SW480 (cell line): Measurements from ENCODE around the gene PLXNA4.

Experiments used
- DNase-seq: peaks from one replicate; pipeline ENCODE4 v3.0.0-alpha.2; 2016; ENCODE audit warnings: low spot score

The PLXNA4 gene

DNA sequence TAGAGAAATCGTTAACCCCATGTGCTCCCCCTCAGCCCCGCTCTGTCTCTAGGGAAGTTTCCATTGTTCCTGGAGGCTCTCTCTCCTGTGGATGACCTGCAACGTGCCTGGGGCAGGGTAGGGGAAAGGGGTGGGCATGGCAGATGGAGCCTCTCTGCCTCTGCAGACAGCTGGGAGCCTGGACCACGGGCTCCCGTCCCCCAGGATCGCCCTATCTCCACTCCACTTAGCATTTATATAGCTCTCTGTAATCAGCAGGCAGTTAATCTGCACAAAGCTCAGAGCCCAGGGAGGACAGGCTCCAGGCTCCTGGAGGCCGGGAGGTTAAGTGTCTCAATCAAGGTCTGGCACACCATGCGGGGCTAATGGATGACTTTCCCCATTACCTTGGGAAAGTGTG lies 369.7 kb downstream of the PLXNA4 start:
- no peak for DNase-seq

DNA sequence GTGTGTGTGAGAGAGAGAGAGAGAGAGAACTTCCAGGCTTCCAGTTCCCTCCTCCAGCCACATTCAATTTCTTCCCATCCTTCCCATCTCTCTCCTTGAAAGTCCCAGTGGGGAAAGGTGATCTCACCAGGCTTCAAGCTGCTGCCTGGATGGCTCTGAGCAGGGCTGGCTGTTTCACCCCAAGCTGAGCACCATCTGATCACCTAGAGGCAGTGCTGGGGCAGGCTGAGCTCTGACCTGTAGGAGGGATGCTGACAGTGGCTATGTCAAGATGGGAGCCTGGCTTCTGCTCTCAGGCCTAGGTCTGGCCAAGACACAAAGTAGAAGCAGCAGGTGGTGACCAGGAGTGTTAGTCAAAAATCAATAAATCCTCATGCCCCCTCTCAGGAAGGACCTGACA lies 370.8 kb downstream of the PLXNA4 start:
- DNase-seq: no peak

- no peak for DNase-seq
Measured at GRCh38 chr7:132203021-132203420, 373.2 kb downstream of the PLXNA4 start.

- no peak for DNase-seq
Measured at GRCh38 chr7:132202541-132202940, 373.7 kb downstream of the PLXNA4 start.

GRCh38 chr7:132200141-132200540 lies 376.1 kb downstream of the PLXNA4 start:
- DNase-seq: no peak

DNA sequence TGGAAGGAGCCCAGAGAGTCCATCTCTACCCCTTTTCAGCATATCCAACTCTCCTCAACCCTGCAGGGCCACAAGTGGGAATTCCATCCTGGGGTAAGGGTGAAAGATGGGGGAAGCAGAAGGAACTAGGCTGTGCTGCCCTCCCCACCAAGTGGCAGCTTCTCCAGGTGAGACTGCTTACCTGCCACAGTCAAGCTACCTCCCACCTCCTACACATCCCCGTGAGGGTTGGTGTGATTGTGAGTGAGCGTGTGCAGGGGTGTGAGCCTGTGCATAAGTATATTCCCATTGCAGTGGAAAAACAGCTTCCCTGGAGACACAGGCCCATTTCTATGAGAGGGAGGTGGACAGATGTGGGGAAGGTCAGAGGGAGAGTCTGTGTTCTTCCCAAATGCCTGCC lies 376.6 kb downstream of the PLXNA4 start:
- no peak for DNase-seq

DNA sequence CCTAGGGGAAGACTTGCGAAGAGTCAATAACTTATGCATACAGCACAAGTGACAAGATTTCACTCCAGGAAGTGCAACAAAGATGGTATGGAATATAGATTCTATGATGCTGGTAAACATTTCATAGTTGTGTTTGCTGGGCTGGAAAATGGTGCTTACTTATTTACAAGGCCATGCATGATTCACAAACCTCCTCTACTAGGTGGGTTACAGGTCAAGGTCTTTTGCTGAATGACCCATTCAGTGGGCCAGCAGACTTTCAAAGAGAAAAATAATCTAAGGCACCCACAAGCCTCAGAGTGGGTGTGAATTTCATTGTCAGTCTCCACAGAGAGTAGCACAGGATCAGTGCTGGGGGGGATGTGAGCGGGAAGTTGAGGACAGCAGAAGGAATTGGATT lies 378.5 kb downstream of the PLXNA4 start:
- no peak for DNase-seq

GRCh38 chr7:132193898-132194297 lies 382.4 kb downstream of the PLXNA4 start:
- DNase-seq: no peak

GRCh38 chr7:132192809-132193208 lies 383.5 kb downstream of the PLXNA4 start:
- DNase-seq: no peak

GRCh38 chr7:132191418-132191817 lies 384.9 kb downstream of the PLXNA4 start:
- no peak for DNase-seq

DNA sequence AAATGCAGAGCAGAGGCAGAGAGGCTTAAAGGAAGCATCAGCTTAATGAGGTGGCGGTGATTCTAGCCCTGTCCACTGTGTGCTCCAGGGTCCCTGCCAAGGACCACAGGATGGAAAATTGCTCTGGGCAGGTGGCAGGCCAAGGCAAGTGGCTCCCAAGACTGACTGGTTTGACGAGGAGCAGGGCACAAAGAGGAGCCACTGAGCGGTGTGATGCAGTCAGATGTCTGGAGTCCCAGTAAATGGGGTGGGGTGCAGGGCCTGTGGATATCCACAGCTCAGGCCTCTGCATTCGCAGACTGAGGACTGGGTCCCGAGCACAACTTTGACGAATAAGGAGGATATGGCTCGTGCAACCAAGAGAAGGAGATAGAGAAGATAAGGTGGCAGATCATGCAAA lies 385.6 kb downstream of the PLXNA4 start:
- DNase-seq: no peak

DNA sequence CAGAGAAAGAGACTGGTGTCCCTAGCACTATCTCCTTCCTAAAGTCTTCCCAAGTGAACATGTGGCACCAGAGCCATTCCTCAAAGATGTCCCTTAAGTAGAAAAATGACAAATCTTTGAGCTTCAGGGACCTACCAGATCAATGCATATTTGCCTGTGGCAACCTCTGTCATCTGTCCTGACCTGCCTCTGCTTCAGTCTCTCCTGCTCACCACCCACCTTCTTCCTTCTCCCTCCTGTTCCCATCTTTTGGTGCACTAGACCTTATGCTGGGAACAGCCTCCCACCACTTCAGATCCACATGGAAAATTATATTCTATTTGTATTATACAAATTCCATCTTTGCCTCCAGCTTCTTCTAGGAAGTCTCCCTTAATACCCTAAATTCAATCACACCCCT lies 386.4 kb downstream of the PLXNA4 start:
- DNase-seq: no peak

DNA sequence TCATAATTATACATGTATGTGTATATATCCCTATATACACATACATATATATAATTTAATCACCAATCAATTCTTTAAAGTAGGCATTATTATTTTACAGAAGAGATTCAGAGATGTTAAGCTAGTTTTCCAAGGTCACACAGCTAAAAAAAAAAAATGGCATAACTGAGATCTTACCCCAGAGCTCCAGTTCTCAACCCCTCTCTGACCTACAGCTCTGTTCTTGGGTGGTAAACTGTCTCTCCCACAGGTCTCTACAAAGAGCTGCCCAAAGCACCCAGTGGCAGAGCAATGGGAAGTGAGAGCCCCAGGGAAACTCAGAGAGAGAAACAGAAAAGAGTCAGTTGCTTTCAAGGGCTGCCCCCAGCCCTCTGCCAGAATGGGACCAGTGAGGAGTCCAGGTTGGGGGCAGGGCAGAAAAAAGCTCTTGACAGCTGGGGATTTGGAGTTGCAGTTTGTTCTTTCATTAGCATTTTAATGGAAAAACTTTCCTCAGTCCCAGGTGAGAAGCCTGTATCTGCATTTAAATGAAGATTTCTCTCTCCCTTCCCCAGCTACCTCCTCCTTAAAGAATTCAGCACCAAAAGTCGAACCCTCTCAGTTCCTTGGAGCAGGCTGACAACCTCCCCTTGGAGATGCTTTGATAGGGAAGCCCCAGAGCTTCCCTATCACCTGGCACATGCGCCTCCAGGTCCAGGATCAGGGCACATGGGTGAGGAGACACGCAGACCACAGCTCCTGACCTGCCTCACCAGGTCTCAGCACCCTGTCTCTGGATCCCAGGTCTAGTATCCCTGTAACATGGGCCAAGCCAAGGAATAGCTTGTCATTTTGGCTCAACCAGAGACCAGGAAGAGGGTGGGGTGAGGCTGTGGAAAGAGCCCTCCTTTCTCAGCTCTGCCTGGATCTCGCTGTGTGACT lies 388.1 kb downstream of the PLXNA4 start:
- DNase-seq: no peak

- no peak for DNase-seq
Measured at GRCh38 chr7:132187391-132187790, 388.9 kb downstream of the PLXNA4 start.

- no peak for DNase-seq
Measured at GRCh38 chr7:132185150-132185549, 391.1 kb downstream of the PLXNA4 start.

GRCh38 chr7:132183781-132184380 lies 392.4 kb downstream of the PLXNA4 start:
- no peak for DNase-seq

GRCh38 chr7:132182992-132183391 lies 393.3 kb downstream of the PLXNA4 start:
- no peak for DNase-seq

DNA sequence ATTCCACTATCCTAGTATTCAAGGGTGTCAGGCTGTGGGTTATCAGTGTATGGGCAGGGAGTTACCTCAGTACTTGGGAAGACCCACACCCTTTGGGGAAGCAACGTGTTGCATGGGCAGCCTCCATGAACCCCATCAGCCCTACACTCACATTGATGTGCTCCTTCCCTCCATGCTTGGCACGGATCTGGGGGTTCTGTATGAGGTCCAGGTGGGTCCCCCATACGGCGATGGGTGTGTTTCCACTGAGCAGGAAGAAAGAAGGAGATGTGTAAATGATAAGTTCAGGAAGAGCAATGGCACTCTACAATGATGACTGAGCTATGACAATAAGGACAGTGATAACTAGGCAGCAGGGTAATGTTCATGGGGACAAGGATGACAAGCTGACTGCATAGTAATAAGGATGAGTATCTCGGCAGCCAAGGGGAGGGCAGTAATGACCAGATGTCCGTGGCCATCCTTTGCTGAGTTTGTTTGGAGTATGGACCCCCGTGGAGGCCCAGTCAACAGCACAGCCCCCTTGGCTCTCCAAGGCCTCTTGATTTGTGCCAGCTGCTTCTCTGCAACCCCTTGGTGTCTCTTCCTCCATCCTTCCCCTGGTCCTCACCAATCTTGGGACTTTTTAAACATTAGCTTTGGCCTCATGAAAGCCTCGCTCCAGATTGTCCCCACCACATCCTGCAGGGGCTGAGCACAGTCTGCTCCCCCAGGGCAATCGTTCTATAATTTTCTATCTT lies 394.2 kb downstream of the PLXNA4 start:
- no peak for DNase-seq

DNA sequence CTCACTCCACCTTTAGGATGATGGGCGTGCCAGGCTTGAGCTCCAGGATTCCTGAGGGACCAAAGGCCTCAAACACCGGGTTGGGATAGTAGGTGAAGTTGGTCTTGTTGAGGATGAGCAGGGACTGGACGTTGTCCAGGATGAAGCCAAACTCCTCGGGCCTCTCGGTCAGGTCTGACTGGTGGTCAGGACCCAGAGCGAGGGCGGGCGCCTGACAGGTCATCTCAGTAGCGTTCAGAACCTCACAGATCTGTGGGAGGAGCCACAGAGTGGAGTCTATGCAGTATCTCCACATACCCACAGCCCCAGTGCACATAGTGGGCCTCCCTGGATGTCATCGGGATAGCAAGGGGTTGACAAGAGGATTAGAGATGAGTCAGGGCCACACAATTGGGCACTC lies 394.9 kb downstream of the PLXNA4 start:
- no peak for DNase-seq

DNA sequence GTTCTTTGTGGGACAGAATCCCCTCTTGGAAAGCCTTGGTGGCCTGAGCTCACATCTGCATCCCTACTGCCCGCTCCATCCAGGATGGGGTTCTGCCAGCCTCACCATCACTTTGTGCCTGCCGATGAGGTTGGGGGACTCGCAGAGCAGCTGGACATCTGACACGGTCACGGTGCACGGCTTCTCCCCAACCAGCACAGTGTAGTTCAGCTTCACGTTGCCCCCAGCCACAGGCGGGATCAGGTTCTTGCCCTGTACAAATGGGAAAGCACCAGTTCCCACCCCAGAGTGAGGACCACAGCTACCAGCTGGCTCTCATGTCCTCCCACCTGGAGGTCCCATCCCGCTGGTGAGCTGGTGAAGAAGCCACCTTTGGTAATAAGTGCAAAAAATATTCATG lies 395.8 kb downstream of the PLXNA4 start:
- DNase-seq: no peak

DNA sequence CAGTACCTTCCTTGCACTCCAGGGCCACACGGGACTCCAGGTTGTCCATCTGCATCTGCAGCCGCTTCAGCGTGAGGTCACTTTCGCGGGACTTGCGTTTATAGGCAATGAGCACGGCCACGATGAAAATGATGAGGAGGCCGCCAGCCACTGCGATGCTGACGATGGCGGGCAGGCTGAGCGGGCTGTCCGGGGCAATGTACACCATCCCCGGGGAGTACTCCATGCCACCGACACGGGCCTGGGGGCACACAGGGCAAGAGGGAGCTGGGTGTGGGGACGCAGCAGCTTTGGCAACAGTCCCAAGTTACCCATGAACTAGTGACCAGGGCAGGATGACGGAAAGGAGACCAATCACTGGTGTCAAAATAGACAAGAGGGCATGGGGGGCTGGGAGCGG lies 396.6 kb downstream of the PLXNA4 start:
- no peak for DNase-seq

GRCh38 chr7:132179080-132179430 lies 397.2 kb downstream of the PLXNA4 start:
- DNase-seq: no peak
